ENCODE measurements around the gene REG1B.
A peak's percentile ranks its signal among the peaks of the same experiment; 100 is the strongest.
"Not testable (repeated sequence)": the region's sequence is repeated elsewhere in the genome, so short reads cannot be mapped to it uniquely, and the experiment has no call there.

Gene REG1B

GRCh38 chr2:79065201-79065600 is 22.6 kb downstream of the REG1B start:
- Histone ChIP-seq H3K27me3 (ENCODE audit: insufficient read depth, low read length) (no peaks in the 10 kb centered on the region), H3K9ac (ENCODE audit: low read length) (no peak overlapping the region), H2AFZ (ENCODE audit: low read length) (no peak overlapping the region), H3K79me2 (ENCODE audit: insufficient read depth, low read length) (no peaks in the 10 kb centered on the region), H3F3A (ENCODE audit: insufficient read depth, low read length) (no peaks in the 10 kb centered on the region), H4K20me1 (ENCODE audit: insufficient read depth, low read length) (no peaks in the 10 kb centered on the region), H3K27ac (ENCODE audit: low read depth, low read length, poor library complexity, severe bottlenecking) (no peak overlapping the region), H3K4me3 (ENCODE audit: low read depth, low read length, poor library complexity, severe bottlenecking) (no peak overlapping the region), H3K4me2 (ENCODE audit: low read length) (no peak overlapping the region), H3K4me1 (ENCODE audit: insufficient read depth, low read length, severe bottlenecking) (no peaks in the 10 kb centered on the region), H3K36me3 (ENCODE audit: insufficient read depth, low read length) (no peaks in the 10 kb centered on the region), H3K9me2 (ENCODE audit: low read depth, low read length) (no peaks in the 10 kb centered on the region), H3K9me3 (ENCODE audit: low read length) (no peaks in the 10 kb centered on the region)
- TF ChIP-seq EZH2 (IDR thresholded peaks at IDR 0.05; ENCODE audit: borderline replicate concordance, low read length) (no peak), CTCF (IDR thresholded peaks at IDR 0.05; ENCODE audit: low read length) (no peak)

- not testable (repeated sequence) for H3K9ac ChIP-seq (ENCODE audit: low read length); H3K9me2 ChIP-seq (ENCODE audit: low read depth, low read length); H4K20me1 ChIP-seq (ENCODE audit: insufficient read depth, low read length); H3K4me3 ChIP-seq (ENCODE audit: low read depth, low read length, poor library complexity, severe bottlenecking); H3K27ac ChIP-seq (ENCODE audit: low read depth, low read length, poor library complexity, severe bottlenecking); H3K9me3 ChIP-seq (ENCODE audit: low read length); H3K36me3 ChIP-seq (ENCODE audit: insufficient read depth, low read length); H3F3A ChIP-seq (ENCODE audit: insufficient read depth, low read length); H3K79me2 ChIP-seq (ENCODE audit: insufficient read depth, low read length); H3K4me2 ChIP-seq (ENCODE audit: low read length); H2AFZ ChIP-seq (ENCODE audit: low read length); H3K27me3 ChIP-seq (ENCODE audit: insufficient read depth, low read length); H3K4me1 ChIP-seq (ENCODE audit: insufficient read depth, low read length, severe bottlenecking)
These were observed 33.0 kb downstream of the REG1B start for GRCh38 chr2:79054769-79055168.

GRCh38 chr2:79053486-79053885 is 34.3 kb downstream of the REG1B start:
- not testable (repeated sequence) for H3K27me3 ChIP-seq (ENCODE audit: insufficient read depth, low read length); H3K27ac ChIP-seq (ENCODE audit: low read depth, low read length, poor library complexity, severe bottlenecking); H4K20me1 ChIP-seq (ENCODE audit: insufficient read depth, low read length); H3K9me2 ChIP-seq (ENCODE audit: low read depth, low read length); H3K4me2 ChIP-seq (ENCODE audit: low read length); H3K79me2 ChIP-seq (ENCODE audit: insufficient read depth, low read length); H3K4me3 ChIP-seq (ENCODE audit: low read depth, low read length, poor library complexity, severe bottlenecking); H2AFZ ChIP-seq (ENCODE audit: low read length); H3K36me3 ChIP-seq (ENCODE audit: insufficient read depth, low read length); H3F3A ChIP-seq (ENCODE audit: insufficient read depth, low read length); H3K9me3 ChIP-seq (ENCODE audit: low read length); H3K9ac ChIP-seq (ENCODE audit: low read length); H3K4me1 ChIP-seq (ENCODE audit: insufficient read depth, low read length, severe bottlenecking)

GRCh38 chr2:79041032-79041448 is 46.8 kb downstream of the REG1B start:
- H2AFZ ChIP-seq (ENCODE audit: low read length), result no peak overlapping the region
- no peak overlapping the region for H3K4me3 ChIP-seq (ENCODE audit: low read depth, low read length, poor library complexity, severe bottlenecking)

More at GRCh38 chr2:79041032-79041448, 46.8 kb downstream of the REG1B start:
- H3K9me3 ChIP-seq (ENCODE audit: low read length), result no peaks in the 10 kb centered on the region
- TF ChIP-seq CTCF (IDR thresholded peaks at IDR 0.05; ENCODE audit: low read length) (peak; percentile 39; the same call in 1 of the 2 replicates), EZH2 (IDR thresholded peaks at IDR 0.05; ENCODE audit: borderline replicate concordance, low read length) (no peak)
- H3K4me1 ChIP-seq (ENCODE audit: insufficient read depth, low read length, severe bottlenecking), result no peaks in the 10 kb centered on the region
- no peaks in the 10 kb centered on the region for H3K79me2 ChIP-seq (ENCODE audit: insufficient read depth, low read length)
- no peak overlapping the region for H3K9ac ChIP-seq (ENCODE audit: low read length)
- no peaks in the 10 kb centered on the region for H3F3A ChIP-seq (ENCODE audit: insufficient read depth, low read length)
- no peaks in the 10 kb centered on the region for H3K27me3 ChIP-seq (ENCODE audit: insufficient read depth, low read length)
- H3K4me2 ChIP-seq (ENCODE audit: low read length), result no peak overlapping the region
- no peaks in the 10 kb centered on the region for H4K20me1 ChIP-seq (ENCODE audit: insufficient read depth, low read length)
- no peak overlapping the region for H3K27ac ChIP-seq (ENCODE audit: low read depth, low read length, poor library complexity, severe bottlenecking)
- no peaks in the 10 kb centered on the region for H3K36me3 ChIP-seq (ENCODE audit: insufficient read depth, low read length)
- no peaks in the 10 kb centered on the region for H3K9me2 ChIP-seq (ENCODE audit: low read depth, low read length)
